HEK293 (cell line): ENCODE data around the gene L3MBTL4.
A peak's percentile ranks its signal among the peaks of the same experiment; 100 is the strongest.

ENCODE experiments used
- CTCF ChIA-PET: fragments of 350-600 bp; formaldehyde crosslinking; extraction: SDS; loops from one replicate; lab custom pipeline; 2021; ENCODE audit warnings: antibody characterized with exemption; lab: Yijun Ruan, JAX
- POLR2A ChIA-PET: fragments of 300-600 bp; formaldehyde crosslinking; extraction: SDS; loops from one replicate; lab custom pipeline; 2020; ENCODE audit warnings: antibody characterized with exemption, inconsistent platforms; lab: Yijun Ruan, JAX
- H3K27ac ChIP-seq: fragments of 200-500 bp; sonication (Bioruptor generic); 2 replicates; pipeline ENCODE4 v1.5.1; 2014; ENCODE audit warnings: low read depth, low read length, control low read depth, inconsistent platforms; ENCODE audit errors: extremely low read depth
- H3K36me3 ChIP-seq, 2 experiments: fragments of 200-500 bp in 1 of 2; sonication (Bioruptor generic) in 1 of 2; 1 replicate in 1 of 2; 2 replicates in 1 of 2; pipeline ENCODE4 v1.5.1; 2014 to 2017; ENCODE audit warnings: inconsistent platforms in 2 of 2, low read length in 2 of 2; ENCODE audit not compliant: control insufficient read depth in 2 of 2, insufficient read depth in 1 of 2
- H3K4me1 ChIP-seq: fragments of 200-500 bp; sonication (Bioruptor generic); 2 replicates; pipeline ENCODE4 v1.5.1; 2014; ENCODE audit warnings: mild to moderate bottlenecking, low read length, inconsistent platforms; ENCODE audit not compliant: control insufficient read depth, insufficient read depth
- H3K4me3 ChIP-seq: 2 replicates; pipeline ENCODE4 v1.5.1; 2011; ENCODE audit warnings: low read depth, mild to moderate bottlenecking, control low read depth, low read length, moderate library complexity
- H3K9me3 ChIP-seq: fragments of 200-500 bp; sonication (Bioruptor generic); 2 replicates; pipeline ENCODE4 v1.5.1; 2014; ENCODE audit warnings: low read depth, low read length, inconsistent platforms; ENCODE audit not compliant: control insufficient read depth, insufficient read depth
- ELK4 ChIP-seq: IDR thresholded peaks from 2 replicates; pipeline ENCODE4 v1.6.1; 2011; ENCODE audit warnings: mild to moderate bottlenecking, low read depth, low read length, borderline replicate concordance
- HOXC10 ChIP-seq: sonication (generic); formaldehyde crosslinking; IDR thresholded peaks from 2 replicates; pipeline ENCODE4 v1.8.1; 2023; ENCODE audit warnings: mild to moderate bottlenecking, missing genetic modification reagents
- IKZF3 ChIP-seq: fragments of 450-650 bp; IDR thresholded peaks from 2 replicates; pipeline ENCODE4 v1.5.0; 2018; ENCODE audit warnings: missing biosample characterization, mild to moderate bottlenecking, missing genetic modification characterization, moderate library complexity
- KLF16 ChIP-seq: fragments of 450-650 bp; formaldehyde crosslinking; IDR thresholded peaks from 2 replicates; pipeline ENCODE4 v1.5.1; 2017; ENCODE audit warnings: missing biosample characterization, missing genetic modification characterization
- KLF7 ChIP-seq: fragments of 450-650 bp; formaldehyde crosslinking; IDR thresholded peaks from 2 replicates; pipeline ENCODE4 v1.5.1; 2016; ENCODE audit warnings: missing biosample characterization, missing genetic modification characterization, borderline replicate concordance
- PRDM10 ChIP-seq: fragments of 450-650 bp; formaldehyde crosslinking; IDR thresholded peaks from 2 replicates; pipeline ENCODE4 v1.5.1; 2016; ENCODE audit warnings: missing biosample characterization, missing genetic modification characterization
- RBAK ChIP-seq: fragments of 450-650 bp; formaldehyde crosslinking; IDR thresholded peaks from 2 replicates; pipeline ENCODE4 v1.5.1; 2016; ENCODE audit warnings: missing biosample characterization, missing genetic modification characterization
- SALL2 ChIP-seq: fragments of 450-650 bp; formaldehyde crosslinking; IDR thresholded peaks from 2 replicates; pipeline ENCODE4 v1.5.0; 2017; ENCODE audit warnings: missing biosample characterization, mild to moderate bottlenecking, missing genetic modification characterization, borderline replicate concordance
- SCRT2 ChIP-seq: fragments of 450-650 bp; formaldehyde crosslinking; IDR thresholded peaks from 2 replicates; pipeline ENCODE4 v1.5.1; 2016; ENCODE audit warnings: missing biosample characterization, missing genetic modification characterization
- ZBTB1 ChIP-seq: fragments of 450-650 bp; formaldehyde crosslinking; IDR thresholded peaks from 2 replicates; pipeline ENCODE4 v1.5.1; 2016; ENCODE audit warnings: missing biosample characterization, missing genetic modification characterization
- ZBTB20 ChIP-seq: fragments of 450-650 bp; formaldehyde crosslinking; IDR thresholded peaks from 2 replicates; pipeline ENCODE4 v1.5.1; 2016; ENCODE audit warnings: missing biosample characterization, missing genetic modification characterization
- ZBTB44 ChIP-seq: fragments of 450-650 bp; IDR thresholded peaks from 2 replicates; pipeline ENCODE4 v1.5.1; 2018; ENCODE audit warnings: missing biosample characterization, mild to moderate bottlenecking, missing genetic modification characterization
- ZFHX2 ChIP-seq: fragments of 450-650 bp; formaldehyde crosslinking; conservative IDR thresholded peaks from 2 replicates; pipeline ENCODE4 v1.5.1; 2016; ENCODE audit warnings: missing biosample characterization, missing genetic modification characterization
- ZFP69B ChIP-seq: fragments of 450-650 bp; formaldehyde crosslinking; IDR thresholded peaks from 2 replicates; pipeline ENCODE4 v1.5.1; 2016; ENCODE audit warnings: missing biosample characterization, missing genetic modification characterization
- ZNF112 ChIP-seq: fragments of 450-650 bp; formaldehyde crosslinking; IDR thresholded peaks from 2 replicates; pipeline ENCODE4 v1.5.0; 2017; ENCODE audit warnings: missing biosample characterization, missing genetic modification characterization
- ZNF133 ChIP-seq: fragments of 450-650 bp; formaldehyde crosslinking; IDR thresholded peaks from 2 replicates; pipeline ENCODE4 v1.5.1; 2016; ENCODE audit warnings: missing biosample characterization, missing genetic modification characterization
- ZNF140 ChIP-seq: fragments of 450-650 bp; formaldehyde crosslinking; IDR thresholded peaks from 2 replicates; pipeline ENCODE4 v1.5.1; 2016; ENCODE audit warnings: missing biosample characterization, missing genetic modification characterization
- ZNF155 ChIP-seq: fragments of 450-650 bp; formaldehyde crosslinking; IDR thresholded peaks from 2 replicates; pipeline ENCODE4 v1.5.1; 2016; ENCODE audit warnings: missing biosample characterization, missing genetic modification characterization
- ZNF16 ChIP-seq: fragments of 450-650 bp; formaldehyde crosslinking; IDR thresholded peaks from 2 replicates; pipeline ENCODE4 v1.5.1; 2016; ENCODE audit warnings: low read depth, missing biosample characterization, missing genetic modification characterization
- ZNF214 ChIP-seq: fragments of 450-650 bp; formaldehyde crosslinking; IDR thresholded peaks from 2 replicates; pipeline ENCODE4 v1.5.1; 2017; ENCODE audit warnings: missing biosample characterization, mild to moderate bottlenecking, missing genetic modification characterization, borderline replicate concordance
- ZNF248 ChIP-seq: fragments of 450-650 bp; formaldehyde crosslinking; IDR thresholded peaks from 2 replicates; pipeline ENCODE4 v1.5.1; 2017; ENCODE audit warnings: missing biosample characterization, missing genetic modification characterization
- ZNF302 ChIP-seq: fragments of 450-650 bp; formaldehyde crosslinking; IDR thresholded peaks from 2 replicates; pipeline ENCODE4 v1.5.1; 2016; ENCODE audit warnings: missing biosample characterization, missing genetic modification characterization, low read depth
- ZNF433 ChIP-seq: fragments of 450-650 bp; formaldehyde crosslinking; IDR thresholded peaks from 2 replicates; pipeline ENCODE4 v1.5.1; 2016; ENCODE audit warnings: missing biosample characterization, missing genetic modification characterization, low read depth
- ZNF501 ChIP-seq: fragments of 450-650 bp; formaldehyde crosslinking; IDR thresholded peaks from 2 replicates; pipeline ENCODE4 v1.5.1; 2016; ENCODE audit warnings: missing biosample characterization, missing genetic modification characterization
- ZNF521 ChIP-seq: fragments of 450-650 bp; formaldehyde crosslinking; IDR thresholded peaks from 2 replicates; pipeline ENCODE4 v1.5.1; 2017; ENCODE audit warnings: missing biosample characterization, mild to moderate bottlenecking, missing genetic modification characterization
- ZNF530 ChIP-seq: fragments of 450-650 bp; formaldehyde crosslinking; IDR thresholded peaks from 2 replicates; pipeline ENCODE4 v1.5.1; 2016; ENCODE audit warnings: low read depth, missing biosample characterization, missing genetic modification characterization
- ZNF558 ChIP-seq: fragments of 450-650 bp; formaldehyde crosslinking; IDR thresholded peaks from 2 replicates; pipeline ENCODE4 v1.5.1; 2016; ENCODE audit warnings: missing biosample characterization, missing genetic modification characterization
- ZNF585B ChIP-seq: fragments of 450-650 bp; formaldehyde crosslinking; IDR thresholded peaks from 2 replicates; pipeline ENCODE4 v1.5.1; 2016; ENCODE audit warnings: missing biosample characterization, missing genetic modification characterization
- ZNF600 ChIP-seq: fragments of 450-650 bp; formaldehyde crosslinking; IDR thresholded peaks from 2 replicates; pipeline ENCODE4 v1.5.1; 2016; ENCODE audit warnings: missing biosample characterization, missing genetic modification characterization
- ZNF670 ChIP-seq: fragments of 450-650 bp; formaldehyde crosslinking; IDR thresholded peaks from 2 replicates; pipeline ENCODE4 v1.5.1; 2016; ENCODE audit warnings: missing biosample characterization, missing genetic modification characterization, low read depth
- ZNF747 ChIP-seq: fragments of 450-650 bp; formaldehyde crosslinking; IDR thresholded peaks from 2 replicates; pipeline ENCODE4 v1.5.1; 2016; ENCODE audit warnings: missing biosample characterization, missing genetic modification characterization

L3MBTL4 gene

GRCh38 chr18:6210349-6211173, 204.2 kb downstream of the L3MBTL4 start:
- H3K9me3 ChIP-seq, result no peaks in the 10 kb centered on the region
- TF ChIP-seq ZNF670 (tag by site-specific recombination) (no peak), ZNF600 (tag by site-specific recombination) (no peak), SALL2 (tag by site-specific recombination) (no peak), ZBTB20 (tag by site-specific recombination) (no peak), RBAK (tag by site-specific recombination) (no peak), PRDM10 (tag by site-specific recombination) (no peak)
- H3K27ac ChIP-seq, result no peak overlapping the region
- ChIA-PET POLR2A (no interaction called here), CTCF (interaction anchor here (0.8 kb wide), 1 partner anchor 8 kb away, joined by 4 read pairs; no protein-coding TSS in a partner anchor)
- no peaks in the 10 kb centered on the region for H3K36me3 ChIP-seq
- no peak overlapping the region for H3K4me3 ChIP-seq
- H3K4me1 ChIP-seq, result no peaks in the 10 kb centered on the region

- H3K9me3 ChIP-seq, result no peaks in the 10 kb centered on the region
- CTCF ChIA-PET, result interaction anchor here (3.8 kb wide), 1 partner anchor 11 kb away, joined by 24 read pairs; no protein-coding TSS in a partner anchor
- H3K27ac ChIP-seq, result no peak overlapping the region
- no peaks in the 10 kb centered on the region for H3K36me3 ChIP-seq
- POLR2A ChIA-PET, result no interaction called here
- no peaks in the 10 kb centered on the region for H3K4me1 ChIP-seq
- no peak overlapping the region for H3K4me3 ChIP-seq
- TF ChIP-seq ZNF501 (no peak), HOXC10 (CRISPR knock-in tag) (no peak), ZNF140 (tag by site-specific recombination) (peak; percentile 55; the same call in 1 of the 2 replicates), SCRT2 (tag by site-specific recombination) (no peak), ZBTB44 (no peak), ZNF16 (tag by site-specific recombination) (no peak), ZFP69B (tag by site-specific recombination) (no peak), ZNF530 (no peak), ZFHX2 (tag by site-specific recombination) (no peak), KLF7 (tag by site-specific recombination) (no peak), IKZF3 (tag by site-specific recombination) (no peak), ZNF747 (tag by site-specific recombination) (no peak), ZNF112 (no peak), ZNF521 (tag by site-specific recombination) (no peak), ZNF214 (tag by site-specific recombination) (no peak), ZNF248 (tag by site-specific recombination) (no peak), ZNF558 (tag by site-specific recombination) (no peak), ZBTB1 (tag by site-specific recombination) (no peak), ZNF585B (tag by site-specific recombination) (no peak), ELK4 (no peak), ZNF433 (0 out of 2 replicates have a peak, but pooled peaks have one; percentile 32), ZNF302 (tag by site-specific recombination) (no peak), ZNF133 (tag by site-specific recombination) (no peak), KLF16 (tag by site-specific recombination) (no peak), ZNF155 (tag by site-specific recombination) (no peak)
These were observed 206.8 kb downstream of the L3MBTL4 start for GRCh38 chr18:6207941-6208340.
